Activated CD4-positive, alpha-beta T cell treated with anti-CD3 and anti-CD28 coated beads for 4 hours (primary cell): Measurements from ENCODE around the gene CDC14A.
"Not testable (repeated sequence)": the region's sequence is repeated elsewhere in the genome, so short reads cannot be mapped to it uniquely, and the experiment has no call there.

Experiments used
- DNase-seq, 2 donors: peaks; one replicate each; pipeline ENCODE4 v3.0.0-alpha.2; 2020

CDC14A gene

GRCh38 chr1:100352267-100353070, at the start of gene CDC14A:
Gene CDC14A, plus strand, starts transcription at chr1:100352506. Its CDS starts 449 bp downstream, at chr1:100352955.
- DNase-seq, result peak; percentile 81 to 83

GRCh38 chr1:100302739-100303138, 49.6 kb upstream of the CDC14A start:
- DNase-seq, result no peak

- no peak for DNase-seq
Observed at GRCh38 chr1:100304227-100304626, 48.1 kb upstream of the CDC14A start.

GRCh38 chr1:100304921-100305320, 47.4 kb upstream of the CDC14A start:
- no peak for DNase-seq

- no peak for DNase-seq
Observed at GRCh38 chr1:100305954-100306353, 46.4 kb upstream of the CDC14A start.

GRCh38 chr1:100306735-100307313, 45.5 kb upstream of the CDC14A start:
- DNase-seq, result no peak

GRCh38 chr1:100308777-100309176, 43.5 kb upstream of the CDC14A start:
- no peak for DNase-seq

- DNase-seq, result no peak
Observed at GRCh38 chr1:100309863-100310262, 42.4 kb upstream of the CDC14A start.

- DNase-seq, result no peak
Observed at GRCh38 chr1:100313382-100313781, 38.9 kb upstream of the CDC14A start.

GRCh38 chr1:100316622-100317021, 35.7 kb upstream of the CDC14A start:
- no peak for DNase-seq

- no peak for DNase-seq
Observed at GRCh38 chr1:100320311-100321099, 31.8 kb upstream of the CDC14A start.

- DNase-seq, result no peak
Observed at GRCh38 chr1:100321100-100321493, 31.2 kb upstream of the CDC14A start.

- DNase-seq, result no peak
Observed at GRCh38 chr1:100321506-100321905, 30.8 kb upstream of the CDC14A start.

GRCh38 chr1:100322436-100323211, 29.7 kb upstream of the CDC14A start:
- no peak for DNase-seq

GRCh38 chr1:100323419-100324106, 28.7 kb upstream of the CDC14A start:
- no peak for DNase-seq

- no peak for DNase-seq
Observed at GRCh38 chr1:100325415-100326324, 26.6 kb upstream of the CDC14A start.

GRCh38 chr1:100326325-100326670, 26.0 kb upstream of the CDC14A start:
- DNase-seq, result not testable (repeated sequence)

- no peak for DNase-seq
Observed at GRCh38 chr1:100328133-100328532, 24.2 kb upstream of the CDC14A start.

- DNase-seq, result not testable (repeated sequence)
Observed at GRCh38 chr1:100331146-100331545, 21.2 kb upstream of the CDC14A start.

- no peak for DNase-seq
Observed at GRCh38 chr1:100332331-100332730, 20.0 kb upstream of the CDC14A start.

- DNase-seq, result no peak
Observed at GRCh38 chr1:100335436-100335835, 16.9 kb upstream of the CDC14A start.
